Measurements from ENCODE around the gene PKNOX2. TPM values are rescaled to one million over a fixed set of nuclear protein-coding genes. Genes with fewer than 3 reads are reported as not detected.

Gene PKNOX2
- polyA plus RNA-seq, 2 of the 4 experiments (the other 2 are of a cell fraction), result not detected

DNA sequence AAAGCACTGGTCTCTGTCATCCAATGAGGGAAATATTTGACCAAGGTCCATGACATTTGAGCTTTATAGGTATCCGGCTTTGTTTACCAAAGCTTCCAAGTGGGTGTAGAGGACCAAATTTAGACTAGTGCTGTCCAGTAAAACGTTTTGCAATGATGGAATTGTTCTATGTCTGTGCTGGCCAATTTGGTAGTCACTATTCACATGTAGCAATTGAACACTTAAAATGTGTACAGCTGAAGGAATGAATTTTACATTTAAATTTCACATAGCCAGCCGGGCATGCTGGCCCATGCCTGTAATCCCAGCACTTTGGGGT, 118.0 kb downstream of the PKNOX2 start:
- no peaks in the 10 kb centered on the region for H3K9me3 ChIP-seq
- H3K4me1 ChIP-seq, result no peaks in the 10 kb centered on the region
- no peak for FAIRE-seq
- CTCF ChIA-PET, result interaction anchor here (1.4 kb wide), 1 partner anchor 64 kb away, joined by 3 read pairs; no protein-coding TSS in a partner anchor
- no peak for TF ChIP-seq RNF2 (IDR thresholded peaks at IDR 0.05; ENCODE audit: borderline replicate concordance, low read depth)
- no peak for TF ChIP-seq EHF (CRISPR knock-in tag; IDR thresholded peaks at IDR 0.05)
- TF ChIP-seq TFCP2L1 (CRISPR knock-in tag; IDR thresholded peaks at IDR 0.05), result no peak
- no peak for TF ChIP-seq ZNF302 (CRISPR knock-in tag; IDR thresholded peaks at IDR 0.05)
- no peak for TF ChIP-seq JUN (IDR thresholded peaks at IDR 0.05)
- no peak for TF ChIP-seq SMC3 (IDR thresholded peaks at IDR 0.05)
- no peak for TF ChIP-seq JUNB (IDR thresholded peaks at IDR 0.05)
- TF ChIP-seq HDAC2 (IDR thresholded peaks at IDR 0.05), result no peak
- TF ChIP-seq, protein P1, sequence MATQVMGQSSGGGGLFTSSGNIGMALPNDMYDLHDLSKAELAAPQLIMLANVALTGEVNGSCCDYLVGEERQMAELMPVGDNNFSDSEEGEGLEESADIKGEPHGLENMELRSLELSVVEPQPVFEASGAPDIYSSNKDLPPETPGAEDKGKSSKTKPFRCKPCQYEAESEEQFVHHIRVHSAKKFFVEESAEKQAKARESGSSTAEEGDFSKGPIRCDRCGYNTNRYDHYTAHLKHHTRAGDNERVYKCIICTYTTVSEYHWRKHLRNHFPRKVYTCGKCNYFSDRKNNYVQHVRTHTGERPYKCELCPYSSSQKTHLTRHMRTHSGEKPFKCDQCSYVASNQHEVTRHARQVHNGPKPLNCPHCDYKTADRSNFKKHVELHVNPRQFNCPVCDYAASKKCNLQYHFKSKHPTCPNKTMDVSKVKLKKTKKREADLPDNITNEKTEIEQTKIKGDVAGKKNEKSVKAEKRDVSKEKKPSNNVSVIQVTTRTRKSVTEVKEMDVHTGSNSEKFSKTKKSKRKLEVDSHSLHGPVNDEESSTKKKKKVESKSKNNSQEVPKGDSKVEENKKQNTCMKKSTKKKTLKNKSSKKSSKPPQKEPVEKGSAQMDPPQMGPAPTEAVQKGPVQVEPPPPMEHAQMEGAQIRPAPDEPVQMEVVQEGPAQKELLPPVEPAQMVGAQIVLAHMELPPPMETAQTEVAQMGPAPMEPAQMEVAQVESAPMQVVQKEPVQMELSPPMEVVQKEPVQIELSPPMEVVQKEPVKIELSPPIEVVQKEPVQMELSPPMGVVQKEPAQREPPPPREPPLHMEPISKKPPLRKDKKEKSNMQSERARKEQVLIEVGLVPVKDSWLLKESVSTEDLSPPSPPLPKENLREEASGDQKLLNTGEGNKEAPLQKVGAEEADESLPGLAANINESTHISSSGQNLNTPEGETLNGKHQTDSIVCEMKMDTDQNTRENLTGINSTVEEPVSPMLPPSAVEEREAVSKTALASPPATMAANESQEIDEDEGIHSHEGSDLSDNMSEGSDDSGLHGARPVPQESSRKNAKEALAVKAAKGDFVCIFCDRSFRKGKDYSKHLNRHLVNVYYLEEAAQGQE (IDR thresholded peaks at IDR 0.05), result no peak
- no peak for TF ChIP-seq KDM5A (IDR thresholded peaks at IDR 0.05)
- TF ChIP-seq, protein P2, sequence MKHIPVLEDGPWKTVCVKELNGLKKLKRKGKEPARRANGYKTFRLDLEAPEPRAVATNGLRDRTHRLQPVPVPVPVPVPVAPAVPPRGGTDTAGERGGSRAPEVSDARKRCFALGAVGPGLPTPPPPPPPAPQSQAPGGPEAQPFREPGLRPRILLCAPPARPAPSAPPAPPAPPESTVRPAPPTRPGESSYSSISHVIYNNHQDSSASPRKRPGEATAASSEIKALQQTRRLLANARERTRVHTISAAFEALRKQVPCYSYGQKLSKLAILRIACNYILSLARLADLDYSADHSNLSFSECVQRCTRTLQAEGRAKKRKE (CRISPR knock-in tag; IDR thresholded peaks at IDR 0.05; ENCODE audit: low read depth), result no peak
- TF ChIP-seq RAD21 (conservative IDR thresholded peaks at IDR 0.05 in 1 of 2, IDR thresholded peaks at IDR 0.05 in 1 of 2), result no peak
- TF ChIP-seq PBX3 (IDR thresholded peaks at IDR 0.05), result no peak
- TF ChIP-seq NFE2L2 (conservative IDR thresholded peaks at IDR 0.05; ENCODE audit: low read length), result no peak
- no peak for TF ChIP-seq CBX2 (IDR thresholded peaks at IDR 0.05; ENCODE audit: borderline replicate concordance, low read depth)
- TF ChIP-seq, protein P3, sequence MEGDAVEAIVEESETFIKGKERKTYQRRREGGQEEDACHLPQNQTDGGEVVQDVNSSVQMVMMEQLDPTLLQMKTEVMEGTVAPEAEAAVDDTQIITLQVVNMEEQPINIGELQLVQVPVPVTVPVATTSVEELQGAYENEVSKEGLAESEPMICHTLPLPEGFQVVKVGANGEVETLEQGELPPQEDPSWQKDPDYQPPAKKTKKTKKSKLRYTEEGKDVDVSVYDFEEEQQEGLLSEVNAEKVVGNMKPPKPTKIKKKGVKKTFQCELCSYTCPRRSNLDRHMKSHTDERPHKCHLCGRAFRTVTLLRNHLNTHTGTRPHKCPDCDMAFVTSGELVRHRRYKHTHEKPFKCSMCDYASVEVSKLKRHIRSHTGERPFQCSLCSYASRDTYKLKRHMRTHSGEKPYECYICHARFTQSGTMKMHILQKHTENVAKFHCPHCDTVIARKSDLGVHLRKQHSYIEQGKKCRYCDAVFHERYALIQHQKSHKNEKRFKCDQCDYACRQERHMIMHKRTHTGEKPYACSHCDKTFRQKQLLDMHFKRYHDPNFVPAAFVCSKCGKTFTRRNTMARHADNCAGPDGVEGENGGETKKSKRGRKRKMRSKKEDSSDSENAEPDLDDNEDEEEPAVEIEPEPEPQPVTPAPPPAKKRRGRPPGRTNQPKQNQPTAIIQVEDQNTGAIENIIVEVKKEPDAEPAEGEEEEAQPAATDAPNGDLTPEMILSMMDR (IDR thresholded peaks at IDR 0.05), result no peak
- TF ChIP-seq BHLHE40 (IDR thresholded peaks at IDR 0.05; ENCODE audit: low read depth, low read length), result no peak
- no peak for TF ChIP-seq PHF8 (IDR thresholded peaks at IDR 0.05; ENCODE audit: borderline replicate concordance, low read depth)
- no peak overlapping the region for H3K27ac ChIP-seq
- 25% methylated on average over 2 of the region's 3 CpGs for WGBS (ENCODE audit: missing lambda C conversion rate)
- no peak overlapping the region for H3K4me2 ChIP-seq
- POLR2A ChIA-PET, result no interaction called here
- no peak for ATAC-seq
- DNase-seq (ENCODE audit: low read depth in 1 of 2, low spot score in 1 of 2), result no peak
- no peak overlapping the region for H3K4me3 ChIP-seq

DNA sequence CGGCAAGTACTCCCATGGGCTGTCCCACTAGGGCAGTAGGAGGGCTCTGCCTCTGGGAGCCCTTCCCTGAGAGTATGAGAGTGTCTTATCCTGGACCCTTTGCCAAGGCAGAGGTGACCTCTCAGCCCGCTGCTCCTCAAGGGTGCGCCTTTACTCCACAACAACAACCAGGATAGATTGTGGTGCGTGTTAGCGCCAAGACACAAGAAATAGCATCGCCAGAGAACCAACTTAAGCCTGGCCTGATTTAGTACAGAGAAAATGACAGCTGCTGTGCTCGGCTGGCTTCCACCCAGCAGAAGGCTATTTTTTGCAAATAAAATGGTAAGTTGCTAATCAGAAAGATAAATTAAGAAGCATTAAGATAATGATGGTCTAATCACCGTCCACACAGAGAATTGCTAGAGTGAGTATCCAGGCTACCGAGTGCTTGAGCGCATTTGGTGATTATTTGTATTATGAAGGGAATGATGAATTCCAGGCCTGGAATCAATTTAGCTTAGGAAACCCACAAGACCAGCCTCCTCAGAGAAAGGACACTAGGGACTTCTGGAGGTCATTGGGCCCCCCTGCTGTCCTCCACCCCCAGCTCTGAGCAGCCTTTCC, 119.8 kb downstream of the PKNOX2 start:
- Histone ChIP-seq H3K9me3 (no peaks in the 10 kb centered on the region), H3K4me1 (no peaks in the 10 kb centered on the region), H3K4me2 (no peak overlapping the region), H3K27ac (no peak overlapping the region), H3K4me3 (no peak overlapping the region)
- WGBS (ENCODE audit: missing lambda C conversion rate), result 53% methylated on average over 10 of the region's 10 CpGs
- DNase-seq (ENCODE audit: low read depth in 1 of 2, low spot score in 1 of 2), result no peak
- ChIA-PET POLR2A (no interaction called here), CTCF (no interaction called here)
- TF ChIP-seq TP53 (CRISPR knock-in tag; IDR thresholded peaks at IDR 0.05), result no peak
- no peak for TF ChIP-seq KDM5A (IDR thresholded peaks at IDR 0.05)
- no peak for TF ChIP-seq ESRRA (IDR thresholded peaks at IDR 0.05; ENCODE audit: borderline replicate concordance, low read length)
- no peak for TF ChIP-seq EHF (CRISPR knock-in tag; IDR thresholded peaks at IDR 0.05)
- TF ChIP-seq JUN (IDR thresholded peaks at IDR 0.05), result no peak
- no peak for TF ChIP-seq CHD2 (IDR thresholded peaks at IDR 0.05; ENCODE audit: low read length, partially characterized antibody)
- no peak for TF ChIP-seq MYC (IDR thresholded peaks at IDR 0.05; ENCODE audit: borderline replicate concordance, low read length)
- TF ChIP-seq SMC3 (IDR thresholded peaks at IDR 0.05), result no peak
- TF ChIP-seq RFX5 (IDR thresholded peaks at IDR 0.05), result no peak
- no peak for TF ChIP-seq GATA3 (IDR thresholded peaks at IDR 0.05; ENCODE audit: borderline replicate concordance)
- no peak for TF ChIP-seq E2F6 (IDR thresholded peaks at IDR 0.05; ENCODE audit: borderline replicate concordance, low read depth)
- no peak for TF ChIP-seq ZFP36 (IDR thresholded peaks at IDR 0.05; ENCODE audit: borderline replicate concordance, partially characterized antibody)
- no peak for TF ChIP-seq RNF2 (IDR thresholded peaks at IDR 0.05; ENCODE audit: borderline replicate concordance, low read depth)
- no peak for TF ChIP-seq EP300 (IDR thresholded peaks at IDR 0.05)
- ATAC-seq, result no peak
- no peak for FAIRE-seq

Data from A549 (cell line).